GM12875 (cell line): Measurements from ENCODE around the gene NSG1.
"Not testable (repeated sequence)": the region's sequence is repeated elsewhere in the genome, so short reads cannot be mapped to it uniquely, and the experiment has no call there.

ENCODE experiments used
- H3K4me3 ChIP-seq: one replicate; pipeline ENCODE4 v1.5.1; 2011; ENCODE audit warnings: low read depth, low read length, control low read depth
- TF ChIP-seq, protein P1 (sequence below): IDR thresholded peaks from 2 replicates; pipeline ENCODE4 v1.5.1; 2011; ENCODE audit warnings: low read depth, mild to moderate bottlenecking, control low read depth, inconsistent platforms, low read length, moderate library complexity, borderline replicate concordance; ENCODE audit not compliant: insufficient read depth

NSG1 gene

DNA sequence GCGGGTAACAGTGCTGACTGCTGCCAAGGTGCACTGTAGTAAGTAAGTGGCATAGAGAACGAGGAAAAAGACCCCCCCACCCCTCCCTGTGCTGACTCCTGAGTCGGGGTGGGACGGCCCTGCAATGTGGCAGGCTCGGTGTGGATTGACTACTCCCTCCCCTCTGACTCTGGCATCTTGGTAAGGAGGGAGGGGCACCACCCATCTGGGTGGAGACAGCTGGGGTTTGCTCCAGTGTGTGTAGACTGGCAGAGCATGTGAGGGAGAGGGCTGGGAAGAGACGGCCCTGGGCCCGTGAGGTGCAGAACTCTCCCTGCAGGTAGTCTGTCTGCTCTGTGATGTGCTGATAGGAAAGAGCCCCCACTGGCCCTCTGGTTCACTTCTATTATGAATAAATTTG lies 31.0 kb downstream of the NSG1 start:
- H3K4me3 ChIP-seq: no peak overlapping the region

DNA sequence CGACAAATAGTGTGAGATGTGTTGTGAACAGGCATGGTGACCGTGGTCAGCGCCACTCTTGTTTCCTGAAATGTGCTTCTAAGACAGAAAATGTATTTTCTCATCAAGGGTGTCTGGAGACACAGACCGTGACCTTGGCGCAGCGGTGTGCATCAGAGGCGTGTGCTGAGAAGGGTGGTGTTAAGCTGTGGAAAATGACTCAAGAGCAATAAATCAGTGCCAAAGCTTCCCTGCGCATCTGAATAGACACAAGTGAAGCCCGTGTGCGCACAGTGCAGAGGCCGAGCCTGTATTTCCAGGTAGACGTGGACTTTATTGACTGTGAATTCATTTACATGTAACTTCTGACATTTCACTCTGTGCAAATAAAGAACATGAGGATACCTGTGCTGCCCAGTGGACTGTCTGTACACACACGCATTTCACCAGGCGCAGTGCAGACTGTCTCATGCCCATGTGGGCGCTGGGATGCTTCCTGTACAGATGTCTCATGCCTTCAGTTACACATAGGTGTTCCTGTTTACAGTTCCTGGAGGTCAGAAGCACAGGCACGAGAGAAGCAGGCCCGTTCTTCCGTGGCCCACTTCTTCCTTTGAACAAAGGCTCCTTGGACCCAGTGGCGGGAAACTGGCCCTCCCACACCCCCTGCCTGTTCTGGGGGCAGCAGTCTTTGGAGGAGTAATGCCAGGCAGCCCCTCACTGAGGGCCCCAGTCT lies 31.9 kb downstream of the NSG1 start:
- no peak overlapping the region for H3K4me3 ChIP-seq
- TF ChIP-seq, protein P1, sequence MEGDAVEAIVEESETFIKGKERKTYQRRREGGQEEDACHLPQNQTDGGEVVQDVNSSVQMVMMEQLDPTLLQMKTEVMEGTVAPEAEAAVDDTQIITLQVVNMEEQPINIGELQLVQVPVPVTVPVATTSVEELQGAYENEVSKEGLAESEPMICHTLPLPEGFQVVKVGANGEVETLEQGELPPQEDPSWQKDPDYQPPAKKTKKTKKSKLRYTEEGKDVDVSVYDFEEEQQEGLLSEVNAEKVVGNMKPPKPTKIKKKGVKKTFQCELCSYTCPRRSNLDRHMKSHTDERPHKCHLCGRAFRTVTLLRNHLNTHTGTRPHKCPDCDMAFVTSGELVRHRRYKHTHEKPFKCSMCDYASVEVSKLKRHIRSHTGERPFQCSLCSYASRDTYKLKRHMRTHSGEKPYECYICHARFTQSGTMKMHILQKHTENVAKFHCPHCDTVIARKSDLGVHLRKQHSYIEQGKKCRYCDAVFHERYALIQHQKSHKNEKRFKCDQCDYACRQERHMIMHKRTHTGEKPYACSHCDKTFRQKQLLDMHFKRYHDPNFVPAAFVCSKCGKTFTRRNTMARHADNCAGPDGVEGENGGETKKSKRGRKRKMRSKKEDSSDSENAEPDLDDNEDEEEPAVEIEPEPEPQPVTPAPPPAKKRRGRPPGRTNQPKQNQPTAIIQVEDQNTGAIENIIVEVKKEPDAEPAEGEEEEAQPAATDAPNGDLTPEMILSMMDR: no peak

More for the DNA sequence above, 31.0 kb downstream of the NSG1 start:
- TF ChIP-seq, protein P1: no peak

DNA sequence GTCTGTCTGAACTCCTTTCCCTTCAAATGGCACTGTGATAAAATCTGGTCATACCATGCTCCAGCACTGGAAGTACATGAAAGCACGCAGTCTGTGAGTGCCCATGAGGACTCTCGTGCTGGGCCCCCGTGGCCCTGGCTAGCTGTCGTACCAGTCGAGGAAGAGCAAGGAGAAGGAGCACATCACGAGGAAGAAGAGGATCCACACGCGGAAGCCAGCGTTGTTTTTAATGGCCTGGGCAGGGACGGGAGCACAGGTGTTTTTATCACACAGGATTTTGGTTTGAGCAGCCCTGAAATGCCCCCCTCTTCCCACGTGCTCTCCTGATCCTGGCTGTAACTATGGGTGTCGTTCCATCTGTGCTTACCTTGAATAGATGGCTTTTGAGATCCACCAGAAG lies 33.0 kb downstream of the NSG1 start:
- TF ChIP-seq, protein P1: no peak
- H3K4me3 ChIP-seq: no peak overlapping the region

DNA sequence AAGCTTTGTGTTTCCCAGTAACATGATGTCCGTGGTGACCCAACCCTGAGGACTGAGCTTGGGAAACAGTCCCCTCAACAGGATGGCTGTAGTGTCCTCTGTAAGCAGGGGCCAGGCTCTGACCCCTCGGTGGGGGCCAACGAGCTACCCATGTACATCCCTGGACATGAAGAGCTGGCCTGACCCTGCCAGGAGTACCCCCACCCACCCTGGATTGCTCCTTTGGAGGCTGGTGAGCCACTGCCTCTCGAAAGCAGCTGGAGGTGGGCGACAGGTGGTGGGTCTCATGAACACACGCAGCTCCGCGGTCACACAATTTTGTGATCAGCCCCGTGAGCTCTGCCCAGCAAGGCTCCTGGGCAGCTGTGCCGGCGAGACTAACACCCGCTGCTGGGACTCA lies 33.5 kb downstream of the NSG1 start:
- TF ChIP-seq, protein P1: no peak
- no peak overlapping the region for H3K4me3 ChIP-seq

DNA sequence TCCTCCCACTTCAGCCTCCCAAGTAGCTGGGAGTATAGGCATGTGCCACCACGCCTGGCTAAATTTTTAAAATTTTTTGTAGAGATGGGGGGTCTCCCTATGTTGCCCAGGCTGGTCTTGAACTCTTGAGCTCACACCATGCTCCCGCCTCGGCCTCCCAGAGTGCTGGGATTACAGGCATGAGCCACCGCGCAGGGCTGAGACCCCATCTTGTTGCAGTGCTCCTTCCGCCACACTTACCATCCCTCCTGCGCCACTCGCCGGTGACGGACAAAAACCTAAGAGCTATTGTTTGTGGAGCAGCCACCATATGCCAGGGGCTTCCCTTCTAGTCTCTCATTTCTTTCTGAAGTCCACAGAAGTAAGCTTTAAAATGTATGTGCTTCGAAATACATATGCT lies 34.5 kb downstream of the NSG1 start:
- H3K4me3 ChIP-seq: no peak overlapping the region
- TF ChIP-seq, protein P1: no peak

DNA sequence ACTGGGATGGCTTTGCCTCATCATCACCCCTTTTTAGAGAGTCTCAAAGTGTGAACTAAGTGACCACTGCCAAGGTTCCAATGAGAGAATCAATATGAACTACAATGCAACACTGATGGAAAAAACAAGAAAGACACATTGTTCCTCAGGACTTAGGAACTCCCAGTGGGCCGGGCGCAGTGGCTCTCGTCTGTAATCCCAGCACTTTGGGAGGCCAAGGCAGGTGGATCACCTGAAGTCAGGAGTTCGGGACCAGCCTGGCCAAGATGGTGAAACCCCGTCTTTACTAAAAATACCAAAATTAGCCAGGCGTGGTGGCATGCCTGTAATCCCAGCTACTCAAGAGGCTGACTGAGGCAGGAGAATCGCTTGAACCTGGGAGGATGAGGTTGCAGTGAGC lies 35.2 kb downstream of the NSG1 start:
- not testable (repeated sequence) for H3K4me3 ChIP-seq

DNA sequence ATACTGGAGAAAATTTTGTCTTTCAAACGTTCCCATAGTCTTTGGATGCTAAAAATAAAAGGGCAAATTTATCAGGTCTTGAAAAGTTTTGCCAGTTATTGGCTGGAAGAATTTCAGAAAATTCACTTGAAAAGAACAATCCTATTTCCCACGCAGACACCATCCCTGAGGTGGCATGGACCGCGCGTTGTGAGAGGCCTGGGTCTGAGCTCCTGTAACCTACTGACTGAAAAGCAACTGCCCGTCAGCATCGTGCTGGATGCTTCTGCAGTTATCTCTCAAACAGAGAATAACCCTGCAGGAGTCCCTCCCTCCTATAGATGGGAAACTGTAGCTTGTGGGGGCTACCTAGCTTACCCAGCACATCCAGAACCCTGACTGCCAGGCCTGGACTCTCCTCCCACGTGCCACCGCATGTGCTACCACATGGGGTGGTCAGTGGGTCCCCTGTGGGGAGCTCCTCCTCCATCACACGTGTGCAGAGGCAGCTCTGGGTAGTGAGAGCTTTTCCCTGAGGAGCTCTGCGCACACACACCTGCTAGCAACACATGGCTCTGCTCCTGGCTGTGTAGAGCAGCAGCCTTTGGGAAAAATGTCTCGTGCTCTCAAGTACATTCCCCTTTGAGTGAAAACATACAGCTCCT lies 36.1 kb downstream of the NSG1 start:
- TF ChIP-seq, protein P1: no peak

More for the DNA sequence above, 36.1 kb downstream of the NSG1 start:
- H3K4me3 ChIP-seq: no peak overlapping the region
